ENCODE measurements around the gene KRT78.

DNA sequence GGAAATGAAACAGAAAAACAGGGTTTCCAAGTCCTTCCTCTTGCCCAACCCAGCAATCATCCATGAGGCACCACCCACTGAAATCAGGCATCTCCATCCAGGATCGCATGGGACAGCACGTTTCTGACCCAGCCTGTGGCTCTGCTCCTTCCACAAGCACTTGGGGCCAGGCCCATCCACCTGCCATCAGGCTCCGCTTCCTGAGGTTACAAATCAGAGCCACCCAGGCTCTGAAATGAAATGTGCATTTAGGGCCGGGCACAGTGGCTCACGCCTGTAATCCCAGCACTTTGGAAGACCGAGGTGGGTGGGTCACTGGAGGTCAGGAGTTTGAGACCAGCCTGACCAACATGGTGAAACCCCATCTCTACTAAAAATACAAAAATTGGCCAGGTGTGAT is 717 bp upstream of the KRT78 start:
- TF ChIP-seq, protein P1, sequence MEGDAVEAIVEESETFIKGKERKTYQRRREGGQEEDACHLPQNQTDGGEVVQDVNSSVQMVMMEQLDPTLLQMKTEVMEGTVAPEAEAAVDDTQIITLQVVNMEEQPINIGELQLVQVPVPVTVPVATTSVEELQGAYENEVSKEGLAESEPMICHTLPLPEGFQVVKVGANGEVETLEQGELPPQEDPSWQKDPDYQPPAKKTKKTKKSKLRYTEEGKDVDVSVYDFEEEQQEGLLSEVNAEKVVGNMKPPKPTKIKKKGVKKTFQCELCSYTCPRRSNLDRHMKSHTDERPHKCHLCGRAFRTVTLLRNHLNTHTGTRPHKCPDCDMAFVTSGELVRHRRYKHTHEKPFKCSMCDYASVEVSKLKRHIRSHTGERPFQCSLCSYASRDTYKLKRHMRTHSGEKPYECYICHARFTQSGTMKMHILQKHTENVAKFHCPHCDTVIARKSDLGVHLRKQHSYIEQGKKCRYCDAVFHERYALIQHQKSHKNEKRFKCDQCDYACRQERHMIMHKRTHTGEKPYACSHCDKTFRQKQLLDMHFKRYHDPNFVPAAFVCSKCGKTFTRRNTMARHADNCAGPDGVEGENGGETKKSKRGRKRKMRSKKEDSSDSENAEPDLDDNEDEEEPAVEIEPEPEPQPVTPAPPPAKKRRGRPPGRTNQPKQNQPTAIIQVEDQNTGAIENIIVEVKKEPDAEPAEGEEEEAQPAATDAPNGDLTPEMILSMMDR (IDR thresholded peaks at IDR 0.05) = no peak
- no peak for TF ChIP-seq ZNF263 (CRISPR knock-in tag; IDR thresholded peaks at IDR 0.05; ENCODE audit: low read depth)
- TF ChIP-seq, protein P2, sequence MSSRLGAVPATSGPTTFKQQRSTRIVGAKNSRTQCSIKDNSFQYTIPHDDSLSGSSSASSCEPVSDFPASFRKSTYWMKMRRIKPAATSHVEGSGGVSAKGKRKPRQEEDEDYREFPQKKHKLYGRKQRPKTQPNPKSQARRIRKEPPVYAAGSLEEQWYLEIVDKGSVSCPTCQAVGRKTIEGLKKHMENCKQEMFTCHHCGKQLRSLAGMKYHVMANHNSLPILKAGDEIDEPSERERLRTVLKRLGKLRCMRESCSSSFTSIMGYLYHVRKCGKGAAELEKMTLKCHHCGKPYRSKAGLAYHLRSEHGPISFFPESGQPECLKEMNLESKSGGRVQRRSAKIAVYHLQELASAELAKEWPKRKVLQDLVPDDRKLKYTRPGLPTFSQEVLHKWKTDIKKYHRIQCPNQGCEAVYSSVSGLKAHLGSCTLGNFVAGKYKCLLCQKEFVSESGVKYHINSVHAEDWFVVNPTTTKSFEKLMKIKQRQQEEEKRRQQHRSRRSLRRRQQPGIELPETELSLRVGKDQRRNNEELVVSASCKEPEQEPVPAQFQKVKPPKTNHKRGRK (CRISPR knock-in tag; IDR thresholded peaks at IDR 0.05; ENCODE audit: borderline replicate concordance) = no peak
- TF ChIP-seq, protein P3, sequence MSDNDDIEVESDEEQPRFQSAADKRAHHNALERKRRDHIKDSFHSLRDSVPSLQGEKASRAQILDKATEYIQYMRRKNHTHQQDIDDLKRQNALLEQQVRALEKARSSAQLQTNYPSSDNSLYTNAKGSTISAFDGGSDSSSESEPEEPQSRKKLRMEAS (CRISPR knock-in tag; IDR thresholded peaks at IDR 0.05) = no peak

All from WTC11 (cell line).